Panc1 (cell line): Measurements from ENCODE around the gene PPP1R3F. TPM values are rescaled to one million over a fixed set of nuclear protein-coding genes. Genes with fewer than 3 reads are reported as not detected.

Source experiments
- ATAC-seq: fragments of 200-7000 bp; cut with Tn5 transposase; 2 replicates; pipeline ENCODE4 v1.9.1; 2020; ENCODE audit warnings: mild to moderate bottlenecking, moderate library complexity
- BruUV-seq: library from RNA; stranded (reverse); fragments of 400-500 nt; replicated peaks from 2 replicates; lab custom pipeline; 2021; lab: Mats Ljungman, UMichigan
- CTCF ChIA-PET: fragments of 300-600 bp; sonication (Branson Sonifier 250); formaldehyde crosslinking; loops from one replicate; lab custom pipeline; 2022; ENCODE audit warnings: antibody characterized with exemption; lab: Charles Lee
- POLR2A ChIA-PET: fragments of 300-600 bp; sonication (Branson Sonifier 250); formaldehyde crosslinking; loops from one replicate; lab custom pipeline; 2022; ENCODE audit warnings: antibody characterized with exemption; lab: Charles Lee
- DNase-seq: peaks from one replicate; pipeline ENCODE4 v3.0.0-alpha.2; 2010; ENCODE audit warnings: low read depth, low spot score
- H3K27ac ChIP-seq: 2 replicates; pipeline ENCODE4 v1.5.1; 2011; ENCODE audit warnings: mild to moderate bottlenecking, low read length, inconsistent platforms
- H3K27me3 ChIP-seq: fragments of 200-500 bp; sonication (Bioruptor generic); 2 replicates; pipeline ENCODE4 v1.6.0; 2014; ENCODE audit warnings: low read length, inconsistent platforms; ENCODE audit not compliant: control insufficient read depth, insufficient read depth
- H3K36me3 ChIP-seq: fragments of 200-500 bp; sonication (Bioruptor generic); 2 replicates; pipeline ENCODE4 v1.5.1; 2014; ENCODE audit warnings: inconsistent platforms, mild to moderate bottlenecking, low read length, moderate library complexity; ENCODE audit not compliant: control insufficient read depth, insufficient read depth
- H3K4me1 ChIP-seq: 2 replicates; pipeline ENCODE4 v1.5.1; 2011; ENCODE audit warnings: inconsistent platforms, mild to moderate bottlenecking, low read length, moderate library complexity; ENCODE audit not compliant: control insufficient read depth, insufficient read depth
- H3K4me3 ChIP-seq, 2 experiments: 2 replicates each; pipeline ENCODE4 v1.5.1; 2011 to 2012; ENCODE audit warnings: low read depth in 2 of 2, low read length in 2 of 2, mild to moderate bottlenecking in 2 of 2, inconsistent platforms in 1 of 2, moderate library complexity in 1 of 2
- H3K9me3 ChIP-seq: fragments of 200-500 bp; sonication (Bioruptor generic); 2 replicates; pipeline ENCODE4 v1.5.1; 2014; ENCODE audit warnings: low read depth, mild to moderate bottlenecking, inconsistent platforms, low read length, moderate library complexity; ENCODE audit not compliant: control insufficient read depth, insufficient read depth
- POLR2AphosphoS5 ChIP-seq: IDR thresholded peaks from 2 replicates; pipeline ENCODE4 v1.6.1; 2012; ENCODE audit warnings: mild to moderate bottlenecking, low read depth, low read length, moderate library complexity
- SIN3A ChIP-seq: IDR thresholded peaks from 2 replicates; pipeline ENCODE4 v1.6.1; 2012; ENCODE audit warnings: low read depth, mild to moderate bottlenecking, low read length, moderate library complexity, borderline replicate concordance; ENCODE audit not compliant: insufficient read depth
- TCF7L2 ChIP-seq: IDR thresholded peaks from 2 replicates; pipeline ENCODE4 v1.6.1; 2011; ENCODE audit warnings: mild to moderate bottlenecking, low read depth, low read length, inconsistent platforms
- in situ Hi-C: cut with HindIII; loops from 2 replicates; pipeline ENCODE4 v1.10.0; 2016; ENCODE audit warnings: low sequenced_read_pairs, low pct_unique_long_range_greater_than_20kb
- intact Hi-C: fragments of 100-400 bp; cut with micrococcal nuclease; formaldehyde crosslinking; loops from one replicate; pipeline ENCODE4 v1.10.0; 2022; ENCODE audit not compliant: unreplicated experiment
- total RNA-seq: library from RNA; stranded (reverse); gene quantifications from one replicate; pipeline ENCODE4 v1.2.1, GENCODE V29; 2021; ENCODE audit not compliant: unreplicated experiment
- TF ChIP-seq, protein P1 (sequence below), 2 experiments: IDR thresholded peaks; 2 replicates each; pipeline ENCODE4 v1.6.1; 2011 to 2012; ENCODE audit warnings: low read depth in 2 of 2, control low read depth in 1 of 2, low read length in 1 of 2, mild to moderate bottlenecking in 1 of 2, moderate library complexity in 1 of 2; ENCODE audit not compliant: insufficient read depth in 1 of 2
- TF ChIP-seq, protein P2 (sequence below): fragments of 450-650 bp; IDR thresholded peaks from 2 replicates; pipeline ENCODE4 v1.5.1; 2017; ENCODE audit warnings: mild to moderate bottlenecking

Gene PPP1R3F
- total RNA-seq, 1 experiment from 2014 or later: 8.3 TPM

DNA sequence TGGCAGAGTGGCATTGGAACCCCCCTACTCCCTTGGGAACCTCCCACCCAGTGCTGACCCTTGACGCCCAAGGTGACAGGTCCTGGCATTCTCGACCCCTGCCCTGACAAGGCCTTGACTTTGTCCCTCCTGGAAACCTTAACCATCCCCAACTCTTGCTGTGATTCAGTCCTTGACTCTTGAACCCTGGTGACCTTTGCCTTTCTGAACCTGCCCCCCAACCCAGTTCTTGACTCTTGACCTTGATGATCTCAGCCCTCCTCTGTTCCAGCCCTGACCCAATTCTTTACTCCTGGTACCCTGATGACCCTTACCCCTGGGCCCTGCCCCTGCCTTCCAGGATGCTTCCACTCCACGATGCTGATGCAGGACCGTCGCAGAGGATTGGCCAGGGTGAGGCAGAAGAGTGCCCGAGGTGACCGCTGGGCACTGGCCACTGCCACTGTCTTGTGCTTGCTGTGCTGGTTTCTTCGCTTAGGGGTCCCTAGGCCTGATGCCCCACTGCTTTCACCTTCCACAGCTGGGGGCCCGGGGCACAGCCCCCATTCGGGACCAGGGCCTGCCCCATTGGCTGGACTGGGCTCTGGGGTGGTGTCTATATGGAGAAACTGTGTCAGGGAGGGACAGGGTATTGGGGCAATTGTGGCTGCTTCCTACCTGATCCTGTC lies 38.1 kb upstream of the PPP1R3F start:
- no peaks in the 10 kb centered on the region for H3K27me3 ChIP-seq
- in situ Hi-C loops: no loop called here
- H3K9me3 ChIP-seq: no peaks in the 10 kb centered on the region
- no peaks in the 10 kb centered on the region for H3K4me1 ChIP-seq
- ATAC-seq: no peak
- DNase-seq: no peak
- no TSS peak for BruUV-seq
- no peaks in the 10 kb centered on the region for H3K36me3 ChIP-seq
- H3K4me3 ChIP-seq: no peak overlapping the region
- no peak overlapping the region for H3K27ac ChIP-seq
- intact Hi-C loops: no loop called here
- ChIA-PET CTCF (no interaction called here), POLR2A (no interaction called here)
- no peak for TF ChIP-seq SIN3A

DNA sequence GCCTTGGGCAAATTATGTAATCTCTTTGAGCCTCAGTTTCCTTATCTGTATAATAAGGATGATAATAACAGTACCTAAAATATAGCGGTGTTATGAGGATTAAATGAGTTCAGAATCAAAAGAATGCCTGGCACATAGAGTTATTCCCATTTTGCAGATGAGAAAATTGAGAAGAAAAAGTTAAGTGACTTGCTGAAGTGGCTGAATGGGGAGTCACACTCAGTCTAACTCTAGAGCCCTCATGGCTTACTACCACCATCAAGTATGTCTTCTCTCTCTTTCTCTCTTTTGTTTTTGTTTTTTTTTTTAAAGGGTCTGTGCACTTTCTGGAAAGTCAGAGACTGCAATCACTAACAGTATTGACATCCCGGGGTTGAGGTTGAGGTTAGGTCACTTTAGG lies 37.1 kb upstream of the PPP1R3F start:
- Histone ChIP-seq H3K27ac (no peak overlapping the region), H3K4me1 (no peaks in the 10 kb centered on the region), H3K36me3 (no peaks in the 10 kb centered on the region), H3K4me3 (no peak overlapping the region), H3K9me3 (no peaks in the 10 kb centered on the region), H3K27me3 (no peaks in the 10 kb centered on the region)
- TF ChIP-seq SIN3A (no peak), TCF7L2 (no peak), POLR2AphosphoS5 (no peak)
- TF ChIP-seq, protein P1, sequence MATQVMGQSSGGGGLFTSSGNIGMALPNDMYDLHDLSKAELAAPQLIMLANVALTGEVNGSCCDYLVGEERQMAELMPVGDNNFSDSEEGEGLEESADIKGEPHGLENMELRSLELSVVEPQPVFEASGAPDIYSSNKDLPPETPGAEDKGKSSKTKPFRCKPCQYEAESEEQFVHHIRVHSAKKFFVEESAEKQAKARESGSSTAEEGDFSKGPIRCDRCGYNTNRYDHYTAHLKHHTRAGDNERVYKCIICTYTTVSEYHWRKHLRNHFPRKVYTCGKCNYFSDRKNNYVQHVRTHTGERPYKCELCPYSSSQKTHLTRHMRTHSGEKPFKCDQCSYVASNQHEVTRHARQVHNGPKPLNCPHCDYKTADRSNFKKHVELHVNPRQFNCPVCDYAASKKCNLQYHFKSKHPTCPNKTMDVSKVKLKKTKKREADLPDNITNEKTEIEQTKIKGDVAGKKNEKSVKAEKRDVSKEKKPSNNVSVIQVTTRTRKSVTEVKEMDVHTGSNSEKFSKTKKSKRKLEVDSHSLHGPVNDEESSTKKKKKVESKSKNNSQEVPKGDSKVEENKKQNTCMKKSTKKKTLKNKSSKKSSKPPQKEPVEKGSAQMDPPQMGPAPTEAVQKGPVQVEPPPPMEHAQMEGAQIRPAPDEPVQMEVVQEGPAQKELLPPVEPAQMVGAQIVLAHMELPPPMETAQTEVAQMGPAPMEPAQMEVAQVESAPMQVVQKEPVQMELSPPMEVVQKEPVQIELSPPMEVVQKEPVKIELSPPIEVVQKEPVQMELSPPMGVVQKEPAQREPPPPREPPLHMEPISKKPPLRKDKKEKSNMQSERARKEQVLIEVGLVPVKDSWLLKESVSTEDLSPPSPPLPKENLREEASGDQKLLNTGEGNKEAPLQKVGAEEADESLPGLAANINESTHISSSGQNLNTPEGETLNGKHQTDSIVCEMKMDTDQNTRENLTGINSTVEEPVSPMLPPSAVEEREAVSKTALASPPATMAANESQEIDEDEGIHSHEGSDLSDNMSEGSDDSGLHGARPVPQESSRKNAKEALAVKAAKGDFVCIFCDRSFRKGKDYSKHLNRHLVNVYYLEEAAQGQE (IDR thresholded peaks at IDR 0.05; ENCODE audit: insufficient read depth in 1 of 2, low read depth in 2 of 2, low read length in 1 of 2): no peak
- TF ChIP-seq, protein P2, sequence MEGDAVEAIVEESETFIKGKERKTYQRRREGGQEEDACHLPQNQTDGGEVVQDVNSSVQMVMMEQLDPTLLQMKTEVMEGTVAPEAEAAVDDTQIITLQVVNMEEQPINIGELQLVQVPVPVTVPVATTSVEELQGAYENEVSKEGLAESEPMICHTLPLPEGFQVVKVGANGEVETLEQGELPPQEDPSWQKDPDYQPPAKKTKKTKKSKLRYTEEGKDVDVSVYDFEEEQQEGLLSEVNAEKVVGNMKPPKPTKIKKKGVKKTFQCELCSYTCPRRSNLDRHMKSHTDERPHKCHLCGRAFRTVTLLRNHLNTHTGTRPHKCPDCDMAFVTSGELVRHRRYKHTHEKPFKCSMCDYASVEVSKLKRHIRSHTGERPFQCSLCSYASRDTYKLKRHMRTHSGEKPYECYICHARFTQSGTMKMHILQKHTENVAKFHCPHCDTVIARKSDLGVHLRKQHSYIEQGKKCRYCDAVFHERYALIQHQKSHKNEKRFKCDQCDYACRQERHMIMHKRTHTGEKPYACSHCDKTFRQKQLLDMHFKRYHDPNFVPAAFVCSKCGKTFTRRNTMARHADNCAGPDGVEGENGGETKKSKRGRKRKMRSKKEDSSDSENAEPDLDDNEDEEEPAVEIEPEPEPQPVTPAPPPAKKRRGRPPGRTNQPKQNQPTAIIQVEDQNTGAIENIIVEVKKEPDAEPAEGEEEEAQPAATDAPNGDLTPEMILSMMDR: no peak
- ChIA-PET CTCF (no interaction called here), POLR2A (no interaction called here)
- ATAC-seq: no peak
- BruUV-seq: no TSS peak
- DNase-seq: no peak
- in situ Hi-C loops (no loop called here), intact Hi-C loops (no loop called here)

DNA sequence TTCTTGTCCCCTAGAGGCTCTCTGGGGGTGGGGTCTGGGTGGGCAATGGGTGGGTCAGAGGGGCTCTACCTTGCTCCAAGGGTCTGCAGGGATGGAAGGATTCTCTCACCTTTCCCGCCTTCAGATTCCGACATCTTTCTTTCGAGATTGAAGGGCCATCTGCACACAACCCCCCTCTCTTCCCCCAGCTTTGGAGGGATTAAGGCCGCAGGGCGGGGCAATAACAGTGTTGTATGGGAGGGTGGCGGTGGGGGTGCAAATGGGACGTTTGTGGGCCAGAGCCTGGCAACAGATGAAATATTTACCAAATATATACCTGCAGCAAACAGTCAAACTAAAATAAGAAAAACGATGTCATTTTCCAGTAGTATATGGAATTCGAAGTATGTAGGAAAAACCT lies 36.4 kb upstream of the PPP1R3F start, which contains the start of gene CACNA1F:
Gene CACNA1F (minus strand): TSS at position 165 of the 400 bp plus-strand sequence. CDS start 31 bp downstream, at position 134.
- Histone ChIP-seq H3K4me1 (no peaks in the 10 kb centered on the region), H3K27ac (no peak within 1 kb of the TSS), H3K36me3 (no peaks in the 10 kb centered on the region), H3K9me3 (no peaks in the 10 kb centered on the region), H3K4me3 (no peak within 1 kb of the TSS), H3K27me3 (no peaks in the 10 kb centered on the region)
- TF ChIP-seq TCF7L2: no peak
- TF ChIP-seq SIN3A: no peak
- no peak for TF ChIP-seq POLR2AphosphoS5
- TF ChIP-seq, protein P2: no peak
- TF ChIP-seq, protein P1 (IDR thresholded peaks at IDR 0.05; ENCODE audit: insufficient read depth in 1 of 2, low read depth in 2 of 2, low read length in 1 of 2): no peak
- no peak for ATAC-seq
- in situ Hi-C loops: no loop called here
- ChIA-PET POLR2A (no interaction called here), CTCF (no interaction called here)
- no peak for DNase-seq
- intact Hi-C loops: no loop called here
- no TSS peak for BruUV-seq
